MM.1S (cell line): ENCODE results near the gene MSI2.

Source experiments
- DNase-seq: peaks from one replicate; pipeline ENCODE4 v3.0.0-alpha.2; 2015
- H2AFZ ChIP-seq: fragments of 300-600 bp; sonication (generic); 2 replicates; pipeline ENCODE4 v1.6.0; 2016; ENCODE audit warnings: antibody characterized with exemption, low read length
- H3F3A ChIP-seq: fragments of 300-600 bp; sonication (generic); 2 replicates; pipeline ENCODE4 v1.6.1; 2016; ENCODE audit warnings: mild to moderate bottlenecking, antibody characterized with exemption, low read length, moderate library complexity, mixed read lengths; ENCODE audit not compliant: insufficient read depth
- H3K27ac ChIP-seq: fragments of 300-600 bp; sonication (generic); 2 replicates; pipeline ENCODE4 v1.5.1; 2016; ENCODE audit warnings: mild to moderate bottlenecking, low read length
- H3K27me3 ChIP-seq: fragments of 300-600 bp; sonication (generic); replicated peaks from 2 replicates; pipeline ENCODE4 v1.6.0; 2016; ENCODE audit warnings: low read length; ENCODE audit not compliant: insufficient read depth
- H3K36me3 ChIP-seq: fragments of 300-600 bp; sonication (generic); replicated peaks from 2 replicates; pipeline ENCODE4 v1.6.1; 2016; ENCODE audit warnings: mild to moderate bottlenecking, low read length, mixed read lengths; ENCODE audit not compliant: insufficient read depth
- H3K4me1 ChIP-seq: fragments of 300-600 bp; sonication (generic); 2 replicates; pipeline ENCODE4 v1.6.1; 2016; ENCODE audit warnings: low read length, mixed read lengths
- H3K4me2 ChIP-seq: fragments of 300-600 bp; sonication (generic); 2 replicates; pipeline ENCODE4 v1.6.0; 2016; ENCODE audit warnings: low read depth, low read length
- H3K4me3 ChIP-seq: fragments of 300-600 bp; sonication (generic); 2 replicates; pipeline ENCODE4 v1.5.1; 2016; ENCODE audit warnings: low read length, mixed read lengths
- H3K79me2 ChIP-seq: fragments of 300-600 bp; sonication (generic); 2 replicates; pipeline ENCODE4 v1.6.1; 2016; ENCODE audit warnings: mixed run types, low read length, mixed read lengths
- H3K9ac ChIP-seq: fragments of 300-600 bp; sonication (generic); 2 replicates; pipeline ENCODE4 v1.6.1; 2016; ENCODE audit warnings: low read length, mixed read lengths
- H3K9me2 ChIP-seq: fragments of 300-600 bp; sonication (generic); replicated peaks from 2 replicates; pipeline ENCODE4 v1.6.1; 2016; ENCODE audit warnings: mild to moderate bottlenecking, low read length, mixed read lengths; ENCODE audit not compliant: insufficient read depth
- H3K9me3 ChIP-seq: fragments of 300-600 bp; sonication (generic); replicated peaks from 2 replicates; pipeline ENCODE4 v1.6.1; 2016; ENCODE audit warnings: mild to moderate bottlenecking, low read length, mixed read lengths; ENCODE audit not compliant: insufficient read depth
- H4K20me1 ChIP-seq: fragments of 300-600 bp; sonication (generic); 2 replicates; pipeline ENCODE4 v1.6.1; 2016; ENCODE audit warnings: mild to moderate bottlenecking, low read length, moderate library complexity, mixed read lengths; ENCODE audit not compliant: insufficient read depth
- EZH2 ChIP-seq: fragments of 300-600 bp; sonication (generic); optimal IDR thresholded peaks from 2 replicates; pipeline ENCODE3; 2017; ENCODE audit warnings: low read depth, mild to moderate bottlenecking, antibody characterized with exemption, low read length, mixed read lengths
- EZH2phosphoT487 ChIP-seq: fragments of 300-600 bp; sonication (generic); IDR thresholded peaks from 2 replicates; pipeline ENCODE4 v1.6.1; 2018; ENCODE audit warnings: antibody characterized with exemption, low read length
- TF ChIP-seq, protein P1 (sequence below): fragments of 300-600 bp; sonication (generic); IDR thresholded peaks from 2 replicates; pipeline ENCODE4 v1.5.1; 2016; ENCODE audit warnings: antibody characterized with exemption, low read length, mixed read lengths

The MSI2 gene

GRCh38 chr17:57463103-57463885 is 207.0 kb downstream of the MSI2 start:
- Histone ChIP-seq H3K9me2 (no peaks in the 10 kb centered on the region), H3K4me1 (no peaks in the 10 kb centered on the region), H3K4me3 (no peak overlapping the region), H3K9ac (no peak overlapping the region), H3K36me3 (no peaks in the 10 kb centered on the region), H3K9me3 (no peaks in the 10 kb centered on the region), H4K20me1 (no peaks in the 10 kb centered on the region; the same call in 1 of the 2 replicates), H3F3A (no peaks in the 10 kb centered on the region), H3K79me2 (peaks cover 39% of the 10 kb centered on the region), H3K27me3 (no peaks in the 10 kb centered on the region), H2AFZ (no peak overlapping the region), H3K27ac (no peak overlapping the region), H3K4me2 (no peak overlapping the region)
- DNase-seq, result no peak
- TF ChIP-seq, protein P1, sequence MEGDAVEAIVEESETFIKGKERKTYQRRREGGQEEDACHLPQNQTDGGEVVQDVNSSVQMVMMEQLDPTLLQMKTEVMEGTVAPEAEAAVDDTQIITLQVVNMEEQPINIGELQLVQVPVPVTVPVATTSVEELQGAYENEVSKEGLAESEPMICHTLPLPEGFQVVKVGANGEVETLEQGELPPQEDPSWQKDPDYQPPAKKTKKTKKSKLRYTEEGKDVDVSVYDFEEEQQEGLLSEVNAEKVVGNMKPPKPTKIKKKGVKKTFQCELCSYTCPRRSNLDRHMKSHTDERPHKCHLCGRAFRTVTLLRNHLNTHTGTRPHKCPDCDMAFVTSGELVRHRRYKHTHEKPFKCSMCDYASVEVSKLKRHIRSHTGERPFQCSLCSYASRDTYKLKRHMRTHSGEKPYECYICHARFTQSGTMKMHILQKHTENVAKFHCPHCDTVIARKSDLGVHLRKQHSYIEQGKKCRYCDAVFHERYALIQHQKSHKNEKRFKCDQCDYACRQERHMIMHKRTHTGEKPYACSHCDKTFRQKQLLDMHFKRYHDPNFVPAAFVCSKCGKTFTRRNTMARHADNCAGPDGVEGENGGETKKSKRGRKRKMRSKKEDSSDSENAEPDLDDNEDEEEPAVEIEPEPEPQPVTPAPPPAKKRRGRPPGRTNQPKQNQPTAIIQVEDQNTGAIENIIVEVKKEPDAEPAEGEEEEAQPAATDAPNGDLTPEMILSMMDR, result no peak
- TF ChIP-seq EZH2 (no peak), EZH2phosphoT487 (no peak)

- no peaks in the 10 kb centered on the region for H3F3A ChIP-seq
- no peak overlapping the region for H3K4me2 ChIP-seq
- no peaks in the 10 kb centered on the region for H3K27me3 ChIP-seq
- TF ChIP-seq, protein P1, result no peak
- no peak for TF ChIP-seq EZH2phosphoT487
- no peak for TF ChIP-seq EZH2
- no peak overlapping the region for H3K4me3 ChIP-seq
- H2AFZ ChIP-seq, result no peak overlapping the region
- DNase-seq, result no peak
- no peaks in the 10 kb centered on the region for H4K20me1 ChIP-seq
- no peak overlapping the region for H3K27ac ChIP-seq
- no peaks in the 10 kb centered on the region for H3K9me2 ChIP-seq
- no peaks in the 10 kb centered on the region for H3K4me1 ChIP-seq
- H3K36me3 ChIP-seq, result no peaks in the 10 kb centered on the region
- peaks cover 28% of the 10 kb centered on the region for H3K79me2 ChIP-seq
- H3K9me3 ChIP-seq, result no peaks in the 10 kb centered on the region
- no peak overlapping the region for H3K9ac ChIP-seq
These were observed 208.0 kb downstream of the MSI2 start for GRCh38 chr17:57464191-57464864.

GRCh38 chr17:57465610-57466009 is 209.3 kb downstream of the MSI2 start:
- H3K27me3 ChIP-seq, result no peaks in the 10 kb centered on the region
- TF ChIP-seq EZH2 (no peak), EZH2phosphoT487 (no peak)
- TF ChIP-seq, protein P1, result no peak
- H3K4me1 ChIP-seq, result no peaks in the 10 kb centered on the region
- no peaks in the 10 kb centered on the region for H3K36me3 ChIP-seq
- H3K9ac ChIP-seq, result no peak overlapping the region
- no peak for DNase-seq
- no peaks in the 10 kb centered on the region for H3F3A ChIP-seq
- H3K79me2 ChIP-seq, result peaks cover 23% of the 10 kb centered on the region; the same call in 1 of the 2 replicates
- H3K4me2 ChIP-seq, result no peak overlapping the region
- no peak overlapping the region for H3K27ac ChIP-seq
- no peak overlapping the region for H3K4me3 ChIP-seq
- no peaks in the 10 kb centered on the region for H3K9me3 ChIP-seq
- H3K9me2 ChIP-seq, result no peaks in the 10 kb centered on the region
- H4K20me1 ChIP-seq, result no peaks in the 10 kb centered on the region
- H2AFZ ChIP-seq, result no peak overlapping the region
